ENCODE results near the gene CTBP2.

CTBP2 gene

GRCh38 chr10:125037145-125037877, 123.1 kb downstream of the CTBP2 start:
- Histone ChIP-seq H3K4me3 (ENCODE audit: low read length) (no peak overlapping the region), H4K20me1 (ENCODE audit: control insufficient read depth, insufficient read depth, low read depth, low read length) (no peaks in the 10 kb centered on the region), H3F3A (ENCODE audit: control insufficient read depth, insufficient read depth) (no peaks in the 10 kb centered on the region), H3K9me2 (replicated peaks; ENCODE audit: control insufficient read depth, low read length) (no peaks in the 10 kb centered on the region), H3K9me3 (ENCODE audit: control insufficient read depth, insufficient read depth, low read length) (no peaks in the 10 kb centered on the region), H3K79me2 (ENCODE audit: control insufficient read depth, low read length) (no peaks in the 10 kb centered on the region), H3K36me3 (ENCODE audit: control insufficient read depth, low read length) (no peaks in the 10 kb centered on the region; the same call in 1 of the 2 replicates), H3K27ac (ENCODE audit: low read depth, low read length) (no peak overlapping the region), H3K4me1 (ENCODE audit: control insufficient read depth, low read length) (no peaks in the 10 kb centered on the region), H3K27me3 (ENCODE audit: control insufficient read depth, low read length) (no peaks in the 10 kb centered on the region), H3K4me2 (ENCODE audit: low read length) (no peak overlapping the region)
- no peak for TF ChIP-seq EZH2phosphoT487 (IDR thresholded peaks at IDR 0.05; ENCODE audit: borderline replicate concordance, low read length)
- TF ChIP-seq, protein P1, sequence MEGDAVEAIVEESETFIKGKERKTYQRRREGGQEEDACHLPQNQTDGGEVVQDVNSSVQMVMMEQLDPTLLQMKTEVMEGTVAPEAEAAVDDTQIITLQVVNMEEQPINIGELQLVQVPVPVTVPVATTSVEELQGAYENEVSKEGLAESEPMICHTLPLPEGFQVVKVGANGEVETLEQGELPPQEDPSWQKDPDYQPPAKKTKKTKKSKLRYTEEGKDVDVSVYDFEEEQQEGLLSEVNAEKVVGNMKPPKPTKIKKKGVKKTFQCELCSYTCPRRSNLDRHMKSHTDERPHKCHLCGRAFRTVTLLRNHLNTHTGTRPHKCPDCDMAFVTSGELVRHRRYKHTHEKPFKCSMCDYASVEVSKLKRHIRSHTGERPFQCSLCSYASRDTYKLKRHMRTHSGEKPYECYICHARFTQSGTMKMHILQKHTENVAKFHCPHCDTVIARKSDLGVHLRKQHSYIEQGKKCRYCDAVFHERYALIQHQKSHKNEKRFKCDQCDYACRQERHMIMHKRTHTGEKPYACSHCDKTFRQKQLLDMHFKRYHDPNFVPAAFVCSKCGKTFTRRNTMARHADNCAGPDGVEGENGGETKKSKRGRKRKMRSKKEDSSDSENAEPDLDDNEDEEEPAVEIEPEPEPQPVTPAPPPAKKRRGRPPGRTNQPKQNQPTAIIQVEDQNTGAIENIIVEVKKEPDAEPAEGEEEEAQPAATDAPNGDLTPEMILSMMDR (IDR thresholded peaks at IDR 0.05; ENCODE audit: low read depth, low read length, poor library complexity, severe bottlenecking) = no peak

- Histone ChIP-seq H3K9me2 (replicated peaks; ENCODE audit: control insufficient read depth, low read length) (no peaks in the 10 kb centered on the region), H3K27ac (ENCODE audit: low read depth, low read length) (no peak overlapping the region), H4K20me1 (ENCODE audit: control insufficient read depth, insufficient read depth, low read depth, low read length) (no peaks in the 10 kb centered on the region), H3K4me2 (ENCODE audit: low read length) (no peak overlapping the region), H3K4me3 (ENCODE audit: low read length) (no peak overlapping the region), H3K9me3 (ENCODE audit: control insufficient read depth, insufficient read depth, low read length) (no peaks in the 10 kb centered on the region), H3K4me1 (ENCODE audit: control insufficient read depth, low read length) (no peaks in the 10 kb centered on the region), H3K36me3 (ENCODE audit: control insufficient read depth, low read length) (no peaks in the 10 kb centered on the region; the same call in 1 of the 2 replicates), H3K79me2 (ENCODE audit: control insufficient read depth, low read length) (no peaks in the 10 kb centered on the region), H3K27me3 (ENCODE audit: control insufficient read depth, low read length) (no peaks in the 10 kb centered on the region), H3F3A (ENCODE audit: control insufficient read depth, insufficient read depth) (no peaks in the 10 kb centered on the region)
- TF ChIP-seq EZH2phosphoT487 (IDR thresholded peaks at IDR 0.05; ENCODE audit: borderline replicate concordance, low read length) = no peak
- TF ChIP-seq, protein P1 (IDR thresholded peaks at IDR 0.05; ENCODE audit: low read depth, low read length, poor library complexity, severe bottlenecking) = no peak
These were observed 124.6 kb downstream of the CTBP2 start for GRCh38 chr10:125035588-125036295.

GRCh38 chr10:125035136-125035535, 125.2 kb downstream of the CTBP2 start:
- H3K27ac ChIP-seq (ENCODE audit: low read depth, low read length) = no peak overlapping the region
- no peaks in the 10 kb centered on the region for H3F3A ChIP-seq (ENCODE audit: control insufficient read depth, insufficient read depth)
- no peaks in the 10 kb centered on the region for H3K9me3 ChIP-seq (ENCODE audit: control insufficient read depth, insufficient read depth, low read length)
- H3K79me2 ChIP-seq (ENCODE audit: control insufficient read depth, low read length) = no peaks in the 10 kb centered on the region
- H4K20me1 ChIP-seq (ENCODE audit: control insufficient read depth, insufficient read depth, low read depth, low read length) = no peaks in the 10 kb centered on the region
- no peaks in the 10 kb centered on the region for H3K27me3 ChIP-seq (ENCODE audit: control insufficient read depth, low read length)
- H3K4me2 ChIP-seq (ENCODE audit: low read length) = no peak overlapping the region
- H3K4me1 ChIP-seq (ENCODE audit: control insufficient read depth, low read length) = no peaks in the 10 kb centered on the region
- TF ChIP-seq EZH2phosphoT487 (IDR thresholded peaks at IDR 0.05; ENCODE audit: borderline replicate concordance, low read length) = no peak
- TF ChIP-seq, protein P1 (IDR thresholded peaks at IDR 0.05; ENCODE audit: low read depth, low read length, poor library complexity, severe bottlenecking) = no peak
- no peak overlapping the region for H3K4me3 ChIP-seq (ENCODE audit: low read length)
- H3K9me2 ChIP-seq (replicated peaks; ENCODE audit: control insufficient read depth, low read length) = no peaks in the 10 kb centered on the region
- H3K36me3 ChIP-seq (ENCODE audit: control insufficient read depth, low read length) = no peaks in the 10 kb centered on the region; the same call in 1 of the 2 replicates
